ENCODE results near the gene FNIP2.

Gene FNIP2

GRCh38 chr4:158786121-158786601 lies 17.3 kb downstream of the FNIP2 start:
- TF ChIP-seq EP300 (IDR thresholded peaks at IDR 0.05; ENCODE audit: borderline replicate concordance) (no peak), EGR1 (IDR thresholded peaks at IDR 0.05) (no peak), RAD21 (IDR thresholded peaks at IDR 0.05; ENCODE audit: low read depth) (no peak), YY1 (IDR thresholded peaks at IDR 0.05; ENCODE audit: low read depth) (no peak), NFIC (IDR thresholded peaks at IDR 0.05) (no peak)
- TF ChIP-seq, protein P1, sequence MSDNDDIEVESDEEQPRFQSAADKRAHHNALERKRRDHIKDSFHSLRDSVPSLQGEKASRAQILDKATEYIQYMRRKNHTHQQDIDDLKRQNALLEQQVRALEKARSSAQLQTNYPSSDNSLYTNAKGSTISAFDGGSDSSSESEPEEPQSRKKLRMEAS (IDR thresholded peaks at IDR 0.05) = no peak

- TF ChIP-seq, protein P2, sequence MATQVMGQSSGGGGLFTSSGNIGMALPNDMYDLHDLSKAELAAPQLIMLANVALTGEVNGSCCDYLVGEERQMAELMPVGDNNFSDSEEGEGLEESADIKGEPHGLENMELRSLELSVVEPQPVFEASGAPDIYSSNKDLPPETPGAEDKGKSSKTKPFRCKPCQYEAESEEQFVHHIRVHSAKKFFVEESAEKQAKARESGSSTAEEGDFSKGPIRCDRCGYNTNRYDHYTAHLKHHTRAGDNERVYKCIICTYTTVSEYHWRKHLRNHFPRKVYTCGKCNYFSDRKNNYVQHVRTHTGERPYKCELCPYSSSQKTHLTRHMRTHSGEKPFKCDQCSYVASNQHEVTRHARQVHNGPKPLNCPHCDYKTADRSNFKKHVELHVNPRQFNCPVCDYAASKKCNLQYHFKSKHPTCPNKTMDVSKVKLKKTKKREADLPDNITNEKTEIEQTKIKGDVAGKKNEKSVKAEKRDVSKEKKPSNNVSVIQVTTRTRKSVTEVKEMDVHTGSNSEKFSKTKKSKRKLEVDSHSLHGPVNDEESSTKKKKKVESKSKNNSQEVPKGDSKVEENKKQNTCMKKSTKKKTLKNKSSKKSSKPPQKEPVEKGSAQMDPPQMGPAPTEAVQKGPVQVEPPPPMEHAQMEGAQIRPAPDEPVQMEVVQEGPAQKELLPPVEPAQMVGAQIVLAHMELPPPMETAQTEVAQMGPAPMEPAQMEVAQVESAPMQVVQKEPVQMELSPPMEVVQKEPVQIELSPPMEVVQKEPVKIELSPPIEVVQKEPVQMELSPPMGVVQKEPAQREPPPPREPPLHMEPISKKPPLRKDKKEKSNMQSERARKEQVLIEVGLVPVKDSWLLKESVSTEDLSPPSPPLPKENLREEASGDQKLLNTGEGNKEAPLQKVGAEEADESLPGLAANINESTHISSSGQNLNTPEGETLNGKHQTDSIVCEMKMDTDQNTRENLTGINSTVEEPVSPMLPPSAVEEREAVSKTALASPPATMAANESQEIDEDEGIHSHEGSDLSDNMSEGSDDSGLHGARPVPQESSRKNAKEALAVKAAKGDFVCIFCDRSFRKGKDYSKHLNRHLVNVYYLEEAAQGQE (IDR thresholded peaks at IDR 0.05; ENCODE audit: low read depth) = no peak
- TF ChIP-seq EP300 (IDR thresholded peaks at IDR 0.05; ENCODE audit: borderline replicate concordance) (no peak), TAF1 (IDR thresholded peaks at IDR 0.05; ENCODE audit: low read depth) (no peak), NFIC (IDR thresholded peaks at IDR 0.05) (no peak), EGR1 (IDR thresholded peaks at IDR 0.05) (no peak), CREB1 (IDR thresholded peaks at IDR 0.05; ENCODE audit: low read depth) (no peak), YY1 (IDR thresholded peaks at IDR 0.05; ENCODE audit: low read depth) (no peak), FOXM1 (IDR thresholded peaks at IDR 0.05; ENCODE audit: borderline replicate concordance, low read depth) (no peak), TEAD4 (IDR thresholded peaks at IDR 0.05) (no peak), CEBPB (IDR thresholded peaks at IDR 0.05) (no peak), ZBTB7A (IDR thresholded peaks at IDR 0.05; ENCODE audit: low read depth) (no peak), RAD21 (IDR thresholded peaks at IDR 0.05; ENCODE audit: low read depth) (no peak), TCF12 (IDR thresholded peaks at IDR 0.05; ENCODE audit: low read depth) (no peak)
- TF ChIP-seq, protein P1 (IDR thresholded peaks at IDR 0.05) = no peak
- TF ChIP-seq, protein P3, sequence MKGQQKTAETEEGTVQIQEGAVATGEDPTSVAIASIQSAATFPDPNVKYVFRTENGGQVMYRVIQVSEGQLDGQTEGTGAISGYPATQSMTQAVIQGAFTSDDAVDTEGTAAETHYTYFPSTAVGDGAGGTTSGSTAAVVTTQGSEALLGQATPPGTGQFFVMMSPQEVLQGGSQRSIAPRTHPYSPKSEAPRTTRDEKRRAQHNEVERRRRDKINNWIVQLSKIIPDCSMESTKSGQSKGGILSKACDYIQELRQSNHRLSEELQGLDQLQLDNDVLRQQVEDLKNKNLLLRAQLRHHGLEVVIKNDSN (IDR thresholded peaks at IDR 0.05) = no peak
Measured at GRCh38 chr4:158786955-158787354, 18.1 kb downstream of the FNIP2 start.

GRCh38 chr4:158787709-158788475 lies 19.1 kb downstream of the FNIP2 start:
- TF ChIP-seq NFIC (IDR thresholded peaks at IDR 0.05) (no peak), EP300 (IDR thresholded peaks at IDR 0.05; ENCODE audit: borderline replicate concordance) (no peak), TCF12 (IDR thresholded peaks at IDR 0.05; ENCODE audit: low read depth) (no peak), ZBTB7A (IDR thresholded peaks at IDR 0.05; ENCODE audit: low read depth) (no peak), FOXM1 (IDR thresholded peaks at IDR 0.05; ENCODE audit: borderline replicate concordance, low read depth) (no peak), CEBPB (IDR thresholded peaks at IDR 0.05) (no peak)

- no peak for TF ChIP-seq YY1 (IDR thresholded peaks at IDR 0.05; ENCODE audit: low read depth)
- TF ChIP-seq RAD21 (IDR thresholded peaks at IDR 0.05; ENCODE audit: low read depth) = no peak
- no peak for TF ChIP-seq ZBTB7A (IDR thresholded peaks at IDR 0.05; ENCODE audit: low read depth)
- no peak for TF ChIP-seq NFIC (IDR thresholded peaks at IDR 0.05)
- TF ChIP-seq, protein P3 (IDR thresholded peaks at IDR 0.05) = no peak
- TF ChIP-seq CREB1 (IDR thresholded peaks at IDR 0.05; ENCODE audit: low read depth) = no peak
- TF ChIP-seq TEAD4 (IDR thresholded peaks at IDR 0.05) = no peak
- TF ChIP-seq, protein P2 (IDR thresholded peaks at IDR 0.05; ENCODE audit: low read depth) = no peak
- no peak for TF ChIP-seq TAF1 (IDR thresholded peaks at IDR 0.05; ENCODE audit: low read depth)
- TF ChIP-seq CEBPB (IDR thresholded peaks at IDR 0.05) = no peak
- no peak for TF ChIP-seq EP300 (IDR thresholded peaks at IDR 0.05; ENCODE audit: borderline replicate concordance)
- TF ChIP-seq EGR1 (IDR thresholded peaks at IDR 0.05) = no peak
- no peak for TF ChIP-seq FOXM1 (IDR thresholded peaks at IDR 0.05; ENCODE audit: borderline replicate concordance, low read depth)
- TF ChIP-seq TCF12 (IDR thresholded peaks at IDR 0.05; ENCODE audit: low read depth) = no peak
Measured at GRCh38 chr4:158788516-158788915, 19.7 kb downstream of the FNIP2 start.

- no peak for TF ChIP-seq EP300 (IDR thresholded peaks at IDR 0.05; ENCODE audit: borderline replicate concordance)
- no peak for TF ChIP-seq FOXM1 (IDR thresholded peaks at IDR 0.05; ENCODE audit: borderline replicate concordance, low read depth)
- TF ChIP-seq CREB1 (IDR thresholded peaks at IDR 0.05; ENCODE audit: low read depth) = no peak
- TF ChIP-seq, protein P3 (IDR thresholded peaks at IDR 0.05) = no peak
- no peak for TF ChIP-seq TAF1 (IDR thresholded peaks at IDR 0.05; ENCODE audit: low read depth)
- no peak for TF ChIP-seq EGR1 (IDR thresholded peaks at IDR 0.05)
- no peak for TF ChIP-seq YY1 (IDR thresholded peaks at IDR 0.05; ENCODE audit: low read depth)
- TF ChIP-seq CEBPB (IDR thresholded peaks at IDR 0.05) = no peak
- TF ChIP-seq, protein P1 (IDR thresholded peaks at IDR 0.05) = no peak
- no peak for TF ChIP-seq TEAD4 (IDR thresholded peaks at IDR 0.05)
- no peak for TF ChIP-seq RAD21 (IDR thresholded peaks at IDR 0.05; ENCODE audit: low read depth)
- TF ChIP-seq TCF12 (IDR thresholded peaks at IDR 0.05; ENCODE audit: low read depth) = no peak
Measured at GRCh38 chr4:158789853-158790252, 21.0 kb downstream of the FNIP2 start.
